NCI-H2171 treated with DMSO at 0.1 percent for 48 hours (cell line): ENCODE measurements around the gene C8G.

Source experiments
- DNase-seq: peaks from one replicate; lab custom pipeline; 2025; lab: John Stamatoyannopoulos, UW

Gene C8G

DNA sequence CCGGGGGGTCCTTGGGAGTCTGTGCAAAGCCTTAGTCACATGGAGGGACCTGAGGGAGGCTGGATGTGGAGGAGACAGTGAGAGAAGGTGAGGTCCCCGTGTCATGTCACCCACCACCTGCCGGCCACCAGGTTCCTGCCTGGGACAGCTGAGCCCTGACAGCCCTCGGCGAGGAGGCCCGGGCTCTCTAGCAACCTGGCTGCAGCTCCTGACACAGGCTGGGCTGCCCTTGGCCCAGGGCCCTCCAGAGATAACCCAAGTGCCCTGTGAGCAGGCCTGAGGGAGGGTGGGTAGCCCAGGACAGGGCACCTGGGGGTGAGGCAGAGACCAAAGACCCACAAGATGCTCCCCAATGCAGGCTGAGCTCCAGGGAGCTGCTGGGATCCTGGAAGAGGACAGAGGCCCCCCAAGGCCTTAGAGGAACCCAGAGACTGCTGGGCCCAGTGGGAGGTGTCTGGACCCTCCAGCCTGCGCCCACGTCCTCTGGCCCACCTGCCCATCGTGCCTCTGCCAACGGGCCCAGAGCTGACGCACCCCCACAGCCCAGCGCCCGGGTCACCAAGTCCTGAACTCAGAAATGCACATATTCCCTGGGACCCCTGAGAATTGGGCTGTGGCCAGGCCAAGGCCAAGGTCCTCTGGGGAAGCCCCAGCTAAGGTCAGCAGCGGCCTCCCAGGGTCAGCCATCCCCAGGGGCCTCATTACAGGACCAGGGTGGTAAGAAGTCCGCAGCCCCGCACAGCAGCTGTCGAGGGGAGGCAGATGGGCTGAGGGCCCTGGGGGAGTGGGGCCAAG lies 23.5 kb downstream of the C8G start:
- no peak for DNase-seq

DNA sequence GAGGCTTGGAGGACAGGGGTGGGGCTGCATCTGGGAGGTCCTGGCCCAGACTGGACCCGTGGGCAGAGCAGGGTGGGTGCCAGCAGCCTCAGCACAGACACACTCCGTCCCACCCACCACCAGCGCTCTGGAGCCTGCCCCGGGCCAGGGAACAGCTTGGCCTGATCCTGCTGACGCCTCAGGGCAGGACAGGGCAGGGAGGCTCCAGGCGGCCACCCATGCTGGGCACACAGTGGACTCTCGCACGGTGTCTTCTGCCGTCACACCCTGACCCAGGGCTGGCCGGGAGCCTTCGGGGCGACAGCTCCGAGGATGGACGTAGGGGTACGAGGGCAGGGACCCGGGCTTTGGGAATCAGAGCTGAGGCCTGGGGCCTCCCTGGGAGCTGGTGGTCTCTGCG lies 24.1 kb downstream of the C8G start:
- no peak for DNase-seq

DNA sequence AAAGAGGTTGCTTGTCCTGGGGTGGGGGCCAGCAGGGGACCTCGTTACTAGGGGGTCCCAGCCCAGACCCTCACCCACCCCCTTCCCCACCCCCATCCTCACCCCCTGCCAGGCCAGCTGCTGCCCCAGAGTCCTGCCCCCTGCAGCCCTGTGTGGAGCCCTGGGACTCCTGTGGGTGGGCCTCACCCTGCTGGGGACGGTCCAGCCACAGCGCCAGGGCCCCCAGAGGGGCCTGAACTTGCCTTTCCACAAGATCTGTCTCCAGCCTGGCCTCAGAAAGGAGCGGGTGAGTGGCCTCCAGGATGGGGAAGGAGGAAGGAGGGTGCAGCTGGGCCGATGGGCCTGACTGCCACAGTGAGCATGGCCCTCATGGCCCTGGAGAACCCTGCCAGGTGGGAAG lies 24.7 kb downstream of the C8G start:
- no peak for DNase-seq

DNA sequence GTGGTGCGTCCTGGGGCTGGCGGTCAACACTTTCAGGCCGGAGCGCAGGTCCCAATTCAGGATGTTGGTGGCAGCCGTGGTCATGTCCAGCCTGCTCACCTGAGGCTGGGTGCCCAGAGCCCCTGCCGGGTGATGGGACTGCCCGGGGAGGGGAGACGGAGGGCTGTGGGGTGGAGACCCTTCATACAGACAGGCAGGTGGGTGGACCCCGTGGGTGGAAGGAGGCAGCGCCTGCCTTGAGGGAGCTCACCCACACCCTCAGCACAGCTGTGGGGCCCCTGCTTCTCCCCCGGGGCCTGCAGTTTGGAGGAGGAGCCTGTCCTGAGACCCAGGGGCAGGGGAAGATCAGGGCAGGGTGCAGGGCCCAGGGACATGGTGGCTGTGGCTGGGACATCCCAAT lies 25.3 kb downstream of the C8G start:
- no peak for DNase-seq

DNA sequence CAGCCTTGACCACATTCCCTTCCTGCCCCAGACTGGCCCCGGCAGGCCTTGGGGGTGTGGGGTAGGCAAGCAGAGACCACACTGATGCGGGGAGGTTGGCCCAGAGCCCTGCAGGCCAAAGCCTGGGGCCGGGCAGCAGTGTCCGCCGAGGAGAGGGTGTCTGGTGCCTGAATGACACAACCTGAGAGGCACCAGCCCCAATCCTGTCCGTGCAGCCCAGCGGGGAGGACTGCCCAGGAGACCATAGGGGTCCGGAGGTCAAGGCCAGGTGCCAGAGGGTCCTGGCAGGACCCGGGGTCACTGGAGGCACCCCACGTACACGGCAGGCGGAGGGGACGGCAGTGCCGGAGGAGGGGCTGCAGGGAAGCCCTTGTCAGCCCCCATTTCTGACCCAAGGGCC lies 26.7 kb downstream of the C8G start:
- DNase-seq, result no peak

DNA sequence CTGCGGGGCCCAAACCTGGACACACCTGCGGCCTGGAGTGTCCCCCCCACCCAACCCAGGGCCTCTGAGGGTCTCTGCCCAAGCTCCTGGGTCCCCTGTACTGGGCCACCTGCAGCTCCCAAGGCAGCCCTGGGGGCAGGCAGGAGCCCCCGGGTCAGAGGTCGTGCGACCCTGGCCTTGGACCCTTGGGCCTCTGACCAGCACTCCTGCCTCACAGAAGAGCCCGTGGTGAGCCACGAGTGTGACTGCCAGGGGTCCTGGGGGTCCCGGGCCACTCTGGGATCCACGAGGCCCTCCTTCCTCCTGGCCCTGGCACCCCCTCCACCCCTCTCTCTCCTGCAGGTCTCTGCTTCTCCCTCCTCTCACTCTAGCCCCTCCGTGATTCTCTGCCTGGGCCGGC lies 27.3 kb downstream of the C8G start:
- no peak for DNase-seq

DNA sequence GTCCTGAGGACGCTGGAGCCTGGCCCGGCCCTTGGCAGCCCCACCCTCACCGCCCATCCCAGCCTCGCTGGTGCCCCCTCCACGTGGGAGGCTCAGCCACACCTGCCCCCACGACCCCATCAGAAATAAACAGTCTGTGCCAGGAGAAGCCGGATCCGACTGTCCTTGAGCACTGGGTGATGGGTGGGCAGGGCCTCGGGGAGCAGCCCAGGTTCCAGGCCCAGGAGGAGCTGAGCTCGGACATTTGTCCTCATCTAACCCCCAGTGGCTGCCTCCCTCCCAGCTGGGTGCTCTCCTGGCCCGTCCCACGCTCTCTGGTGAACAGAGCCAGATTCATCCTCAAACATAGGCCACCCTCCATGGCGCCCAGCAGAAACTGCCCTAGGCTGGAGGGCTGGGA lies 27.7 kb downstream of the C8G start:
- no peak for DNase-seq

DNA sequence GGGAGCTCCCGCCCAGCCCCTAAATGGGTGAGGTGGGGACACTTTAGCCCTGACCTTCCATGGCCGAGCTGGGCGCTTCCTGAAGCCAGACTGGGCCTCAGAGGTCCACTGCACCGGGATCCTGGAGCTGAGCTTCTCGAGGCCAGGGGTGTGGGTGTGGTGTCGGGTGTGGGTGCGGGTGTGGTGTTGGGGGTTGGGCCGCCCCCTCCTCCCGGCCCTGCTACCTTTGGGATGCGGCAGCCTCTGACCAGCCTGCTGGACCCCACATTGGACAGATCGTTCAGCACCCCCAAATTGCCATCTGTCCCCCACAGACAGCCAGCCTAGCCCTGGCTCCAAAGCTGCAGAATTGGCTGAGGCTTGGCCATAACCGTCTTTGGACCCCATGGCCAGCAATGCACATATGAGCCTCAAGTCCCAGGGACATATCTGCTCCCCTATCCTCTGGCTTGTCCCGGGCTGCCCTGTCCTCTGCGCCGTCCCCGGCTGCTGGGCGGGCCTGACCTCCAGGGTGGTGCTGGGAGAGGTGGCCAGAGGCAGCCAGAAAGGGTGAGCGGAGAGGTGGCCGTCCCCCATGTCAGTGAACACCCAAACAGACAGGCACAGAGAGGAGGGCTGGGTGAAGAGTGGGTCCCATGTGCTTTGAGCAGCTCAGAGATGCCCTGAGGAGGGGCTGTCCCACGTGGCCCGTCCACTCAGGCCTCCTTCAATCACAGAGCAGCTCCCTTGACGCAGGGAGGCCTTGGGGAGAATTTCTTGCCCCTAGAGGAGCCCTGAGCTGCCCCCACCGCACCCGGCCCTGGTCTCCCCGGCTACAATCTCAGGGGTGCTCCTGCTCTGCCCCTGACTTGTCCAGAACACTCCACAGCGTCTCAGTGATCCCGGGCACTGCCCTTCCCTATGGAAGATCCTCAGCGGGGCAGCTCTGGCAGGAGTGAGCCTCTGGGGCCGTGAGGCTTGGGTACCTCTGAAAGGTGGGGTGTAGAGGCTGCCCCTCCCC lies 28.9 kb downstream of the C8G start:
- DNase-seq, result no peak

DNA sequence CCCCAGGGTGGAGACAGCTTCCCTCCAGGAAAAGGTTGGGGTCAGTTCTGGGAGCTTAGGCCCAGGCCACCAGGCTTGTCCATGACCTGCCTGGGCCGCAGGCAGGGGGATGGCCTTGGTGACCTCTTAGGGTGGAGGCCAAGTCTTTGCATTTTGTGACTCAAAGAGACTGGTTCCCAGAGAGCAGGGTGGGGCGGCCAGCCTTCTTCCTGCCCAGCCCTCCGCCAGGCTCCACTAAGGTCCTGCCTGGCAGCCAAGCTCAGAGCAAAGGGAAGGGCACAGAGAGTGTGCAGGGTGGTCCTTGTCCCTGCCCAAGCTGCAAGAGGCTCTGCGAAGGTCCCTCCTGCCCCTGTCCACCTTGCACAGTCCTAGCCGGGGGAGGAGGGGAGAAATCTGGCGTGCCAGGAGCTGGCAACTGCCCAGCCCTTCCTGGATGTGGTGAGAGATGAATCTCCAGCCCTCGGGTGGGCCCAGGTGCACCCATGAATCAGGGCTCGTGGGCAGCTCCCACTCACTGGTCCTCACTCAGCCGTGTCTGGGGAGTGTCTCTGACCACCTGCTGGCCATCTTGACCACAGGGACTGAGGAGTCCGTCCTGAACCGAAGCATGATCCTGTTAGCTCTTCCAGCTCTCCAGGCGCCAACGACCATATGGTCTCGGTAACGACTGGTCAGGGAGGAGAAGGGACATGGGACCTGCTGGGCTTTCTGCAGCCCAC lies 29.9 kb downstream of the C8G start:
- no peak for DNase-seq

DNA sequence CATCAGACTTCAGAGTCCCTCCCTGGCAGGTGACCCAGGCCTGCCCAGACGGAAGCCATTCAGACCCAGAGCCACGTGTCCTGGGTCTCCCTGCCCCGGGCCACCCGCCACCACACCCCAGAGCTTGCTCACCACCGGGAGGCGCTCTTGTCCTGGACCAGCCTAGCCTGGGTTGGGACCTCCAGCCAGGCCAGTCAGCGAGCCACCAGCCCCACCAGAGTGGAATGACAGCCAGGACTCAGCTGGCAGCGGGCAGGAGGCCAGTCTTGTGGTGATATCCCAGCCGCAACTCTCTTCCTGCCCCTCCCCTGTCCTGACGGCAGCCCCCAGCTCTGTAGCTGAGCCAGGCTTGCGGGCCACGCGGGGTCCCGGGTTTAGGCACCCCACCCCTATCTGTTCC lies 30.6 kb downstream of the C8G start:
- DNase-seq, result no peak

DNA sequence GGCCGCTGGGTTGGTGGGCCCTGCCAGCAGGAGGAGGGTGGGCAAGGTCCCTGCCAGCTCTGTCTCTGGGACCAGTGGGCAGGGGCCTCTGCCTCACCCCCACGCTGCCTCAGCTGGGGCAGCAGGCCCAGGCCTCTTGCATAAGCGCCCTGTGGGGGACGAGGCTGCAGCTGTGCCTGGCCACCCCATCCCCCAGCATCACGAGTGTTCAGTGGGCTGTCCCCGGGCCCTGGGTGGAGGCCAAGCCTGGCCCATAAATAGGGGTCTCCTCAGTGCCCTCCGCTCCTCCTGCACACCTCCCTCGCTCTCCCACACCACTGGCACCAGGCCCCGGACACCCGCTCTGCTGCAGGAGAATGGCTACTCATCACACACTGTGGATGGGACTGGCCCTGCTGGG lies 32.2 kb downstream of the C8G start, which contains the start of gene PTGDS:
TSS of gene PTGDS (plus strand) at position 282 of the 400 bp plus-strand sequence. CDS start at position 357, 75 bp downstream.
- DNase-seq, result no peak

DNA sequence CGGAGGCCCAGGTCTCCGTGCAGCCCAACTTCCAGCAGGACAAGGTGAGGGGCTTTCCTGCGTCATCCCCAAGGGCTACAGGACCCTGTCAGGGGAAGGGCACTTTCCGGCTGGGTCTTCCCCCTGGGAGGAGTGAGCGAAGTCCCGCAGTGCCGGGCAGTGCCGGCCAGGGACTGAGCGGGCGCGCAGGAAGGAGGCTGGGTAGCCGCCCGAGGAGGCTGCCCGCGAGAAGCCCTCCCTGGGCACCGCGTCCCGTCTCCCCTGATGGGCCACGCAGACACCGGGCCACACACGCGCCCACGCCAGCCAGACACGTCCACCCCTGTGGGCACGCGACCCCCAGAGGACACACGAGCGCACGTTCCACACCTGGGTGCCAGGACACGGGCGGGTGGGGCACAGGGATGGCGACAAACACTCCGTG lies 32.6 kb downstream of the C8G start:
- no peak for DNase-seq

DNA sequence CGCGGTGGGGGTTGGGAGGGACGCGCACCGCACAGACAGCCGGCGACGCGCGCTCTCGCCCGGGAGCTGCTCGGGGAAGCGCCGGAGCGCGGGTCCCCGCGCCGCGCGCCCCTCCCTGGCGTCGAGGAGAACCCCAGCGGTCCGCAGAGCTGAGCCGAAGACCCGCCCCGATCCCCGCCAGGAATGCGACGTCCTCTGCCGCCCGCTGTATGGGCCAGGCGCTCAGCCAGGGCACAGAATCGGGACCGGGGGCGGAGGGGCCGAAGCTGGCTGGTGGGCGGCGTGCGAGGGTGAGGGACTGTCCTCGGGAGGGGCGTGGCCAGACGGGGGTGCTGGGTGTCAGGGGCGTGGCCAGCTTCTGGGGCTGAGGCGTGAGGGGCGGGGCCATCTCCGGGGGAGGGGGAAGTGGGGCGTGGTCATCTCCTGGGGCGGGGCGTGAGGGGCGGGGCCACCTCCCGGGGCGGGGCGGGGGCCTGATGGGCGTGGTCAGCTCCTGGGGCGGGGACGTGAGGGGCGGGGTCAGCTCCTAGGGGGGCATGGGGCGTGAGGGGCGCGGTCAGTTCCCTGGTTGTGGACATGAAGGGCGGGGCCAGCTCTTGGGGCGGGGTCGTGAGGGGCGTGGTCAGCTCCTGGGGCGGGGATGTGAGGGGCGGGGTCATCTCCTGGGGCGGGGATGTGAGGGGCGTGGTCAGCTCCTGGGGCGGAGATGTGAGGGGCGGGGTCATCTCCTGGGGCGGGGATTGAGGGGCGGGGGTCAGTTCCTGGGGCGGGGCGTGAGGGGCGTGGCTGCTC lies 33.2 kb downstream of the C8G start:
- DNase-seq, result peak; percentile 50

DNA sequence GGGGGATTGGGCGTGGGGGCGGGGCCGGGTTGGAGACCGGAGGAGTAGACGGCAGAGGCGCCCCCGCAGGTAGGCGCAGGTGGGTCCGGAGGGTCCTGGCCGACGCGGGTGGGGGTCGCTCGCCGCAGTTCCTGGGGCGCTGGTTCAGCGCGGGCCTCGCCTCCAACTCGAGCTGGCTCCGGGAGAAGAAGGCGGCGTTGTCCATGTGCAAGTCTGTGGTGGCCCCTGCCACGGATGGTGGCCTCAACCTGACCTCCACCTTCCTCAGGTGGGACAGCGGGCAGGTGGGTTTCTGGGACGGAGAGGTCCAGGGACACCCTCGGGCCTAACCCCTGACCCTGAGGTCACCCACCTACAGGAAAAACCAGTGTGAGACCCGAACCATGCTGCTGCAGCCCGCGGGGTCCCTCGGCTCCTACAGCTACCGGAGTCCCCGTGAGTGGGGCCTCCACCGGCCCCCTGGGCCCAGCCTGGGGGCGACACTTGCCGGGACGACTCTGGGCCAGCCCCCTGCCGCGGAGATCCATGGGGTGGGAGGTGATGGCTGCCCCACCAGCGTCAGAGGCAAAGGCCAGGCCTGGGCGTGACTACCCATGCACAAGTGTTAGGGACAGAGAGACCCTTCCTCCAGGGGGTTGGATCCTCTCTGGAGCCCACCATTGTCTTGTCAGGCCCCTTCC lies 34.0 kb downstream of the C8G start:
- no peak for DNase-seq

DNA sequence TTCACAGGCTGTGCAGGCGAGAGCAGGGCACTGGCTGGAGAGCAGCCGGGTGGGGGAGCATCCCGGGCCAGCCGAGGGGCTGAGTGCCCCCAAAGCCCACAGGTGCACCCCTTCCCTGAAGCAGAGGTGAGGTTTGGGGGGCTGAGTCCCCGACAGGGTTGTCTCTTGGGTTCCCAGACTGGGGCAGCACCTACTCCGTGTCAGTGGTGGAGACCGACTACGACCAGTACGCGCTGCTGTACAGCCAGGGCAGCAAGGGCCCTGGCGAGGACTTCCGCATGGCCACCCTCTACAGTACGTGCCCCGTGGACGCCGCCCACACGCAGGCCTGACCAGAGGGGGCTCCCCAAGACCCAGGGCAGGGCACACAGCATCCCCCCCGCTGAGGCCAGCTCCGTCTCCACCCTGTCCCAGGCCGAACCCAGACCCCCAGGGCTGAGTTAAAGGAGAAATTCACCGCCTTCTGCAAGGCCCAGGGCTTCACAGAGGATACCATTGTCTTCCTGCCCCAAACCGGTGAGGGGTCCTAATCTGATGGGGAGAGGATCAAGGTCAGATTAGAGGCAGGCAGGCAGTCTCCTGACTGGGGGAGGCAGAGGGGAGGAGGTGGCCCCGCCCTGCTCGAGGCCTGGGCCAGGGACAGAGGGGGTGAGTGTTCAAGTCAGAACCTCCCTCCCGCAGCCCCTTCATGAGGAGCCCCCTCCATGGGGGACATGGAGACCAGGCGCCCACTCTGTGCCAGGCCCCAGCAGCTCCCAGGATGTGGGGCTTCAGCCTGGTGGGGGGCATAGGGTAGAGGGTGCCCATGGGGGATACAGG lies 34.9 kb downstream of the C8G start:
- DNase-seq, result no peak

DNA sequence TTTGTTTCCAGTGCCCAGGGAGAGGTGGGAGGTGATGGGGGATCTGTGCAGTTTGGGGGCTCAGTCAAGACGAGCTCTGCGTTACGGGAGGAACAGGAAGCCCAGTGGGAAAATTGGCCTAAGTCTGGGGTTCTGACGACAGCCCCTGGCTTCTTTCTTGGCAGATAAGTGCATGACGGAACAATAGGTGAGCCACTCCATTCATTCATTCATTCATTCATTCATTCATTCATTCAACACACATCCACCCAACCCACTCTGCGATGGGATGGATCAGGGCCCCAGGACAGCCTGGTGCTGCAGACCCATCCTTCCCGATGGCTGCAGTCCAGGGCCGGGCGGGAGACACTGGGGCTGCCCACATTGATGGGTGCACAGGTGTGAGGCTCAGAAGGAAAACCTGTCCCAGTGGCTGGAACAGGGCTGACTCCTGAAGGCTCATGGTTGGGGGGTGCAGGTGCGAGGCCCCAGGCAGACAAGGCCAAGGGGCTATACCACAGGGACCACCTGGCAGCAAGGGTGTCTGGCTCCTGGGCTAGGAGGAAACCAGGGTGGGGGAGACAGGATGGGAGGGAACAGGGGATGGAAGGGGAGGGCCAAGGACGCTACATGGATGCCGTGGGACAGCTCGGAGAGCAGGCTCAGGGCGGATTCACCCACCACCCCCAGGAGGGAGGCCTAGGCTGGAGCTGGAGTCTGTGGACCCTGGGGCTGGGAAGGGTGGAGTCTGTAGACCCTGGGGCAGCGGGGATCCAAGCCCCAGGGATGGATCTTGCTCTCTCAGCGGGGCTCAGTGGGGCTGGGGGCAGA lies 35.8 kb downstream of the C8G start:
- no peak for DNase-seq

DNA sequence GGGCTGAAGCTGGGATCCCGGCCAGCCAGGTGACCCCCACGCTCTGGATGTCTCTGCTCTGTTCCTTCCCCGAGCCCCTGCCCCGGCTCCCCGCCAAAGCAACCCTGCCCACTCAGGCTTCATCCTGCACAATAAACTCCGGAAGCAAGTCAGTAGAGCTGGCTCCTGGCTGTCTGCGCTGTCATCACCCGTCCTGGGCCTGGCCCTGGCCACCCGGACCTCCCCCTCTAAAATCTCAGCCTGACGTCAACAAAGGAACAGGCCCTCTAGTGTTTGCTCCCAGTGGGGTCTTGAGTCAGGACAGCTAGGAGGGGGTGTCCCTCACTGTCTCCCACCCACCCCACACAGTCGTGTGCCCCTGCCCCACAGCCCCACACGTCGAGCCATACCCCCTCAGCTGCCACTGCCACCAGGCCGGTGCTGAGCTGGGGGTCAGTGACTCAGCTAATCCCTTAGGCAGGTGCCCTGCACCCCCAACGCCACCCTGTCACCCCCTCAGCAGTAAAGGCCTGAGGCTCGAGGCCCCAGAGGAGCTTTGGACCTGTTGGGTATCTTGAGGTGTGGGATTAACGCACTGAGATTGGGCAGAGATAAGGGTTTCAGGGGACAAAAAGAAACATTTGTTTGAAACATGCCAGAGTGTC lies 36.7 kb downstream of the C8G start:
- DNase-seq, result no peak

DNA sequence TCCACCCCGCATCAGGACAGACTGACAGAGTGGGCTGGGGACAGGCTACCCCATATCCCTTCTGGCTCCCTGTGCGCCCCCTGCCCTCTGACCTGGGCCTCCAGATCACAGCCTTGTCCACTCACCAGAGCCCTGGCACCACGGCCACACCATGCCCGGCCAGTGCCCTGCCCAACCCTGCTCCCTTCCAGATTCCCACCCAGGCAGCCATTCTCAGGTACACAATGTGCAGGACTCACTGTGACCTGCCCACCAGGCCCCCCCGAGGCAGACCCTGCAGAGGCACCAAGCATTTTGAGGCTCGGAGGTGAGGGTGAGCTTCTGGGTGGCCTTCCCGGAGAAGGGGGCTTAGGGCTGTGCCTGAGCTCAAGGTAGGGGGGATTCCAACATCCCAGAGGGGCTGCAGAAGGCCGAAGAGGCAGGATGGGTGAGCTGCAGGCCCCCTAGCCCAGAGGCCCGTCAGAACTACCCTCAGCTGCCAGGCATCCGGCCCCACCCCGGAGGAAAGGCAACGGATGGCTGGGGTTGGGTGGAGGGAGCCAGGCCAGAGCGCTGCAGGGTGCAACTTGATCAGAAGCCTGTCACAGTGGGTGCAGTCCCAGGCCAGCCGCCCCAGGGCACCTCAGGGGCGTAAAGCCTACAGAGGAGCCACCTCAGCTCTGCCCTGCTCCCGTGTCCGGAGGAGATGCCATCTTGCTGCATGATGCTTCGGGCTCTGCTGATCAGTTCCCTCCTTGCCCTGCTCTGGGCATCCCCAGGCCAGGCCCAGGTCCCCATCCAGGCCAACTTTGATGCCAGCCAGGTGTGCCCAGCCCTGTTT lies 37.4 kb downstream of the C8G start, which contains the start of gene LCNL1:
TSS of gene LCNL1 (plus strand) at position 762 of the 820 bp plus-strand sequence. CDS start 594 bp downstream, outside the sequence.
- no peak for DNase-seq
